ENCODE data around the gene CLCN6. TPM values are rescaled to one million over a fixed set of nuclear protein-coding genes. Genes with fewer than 3 reads are reported as not detected.

CLCN6 gene
- total and polyA plus RNA-seq, 4 experiments from 2014 or later = 1.4 to 20.9 (median 11.7) TPM

DNA sequence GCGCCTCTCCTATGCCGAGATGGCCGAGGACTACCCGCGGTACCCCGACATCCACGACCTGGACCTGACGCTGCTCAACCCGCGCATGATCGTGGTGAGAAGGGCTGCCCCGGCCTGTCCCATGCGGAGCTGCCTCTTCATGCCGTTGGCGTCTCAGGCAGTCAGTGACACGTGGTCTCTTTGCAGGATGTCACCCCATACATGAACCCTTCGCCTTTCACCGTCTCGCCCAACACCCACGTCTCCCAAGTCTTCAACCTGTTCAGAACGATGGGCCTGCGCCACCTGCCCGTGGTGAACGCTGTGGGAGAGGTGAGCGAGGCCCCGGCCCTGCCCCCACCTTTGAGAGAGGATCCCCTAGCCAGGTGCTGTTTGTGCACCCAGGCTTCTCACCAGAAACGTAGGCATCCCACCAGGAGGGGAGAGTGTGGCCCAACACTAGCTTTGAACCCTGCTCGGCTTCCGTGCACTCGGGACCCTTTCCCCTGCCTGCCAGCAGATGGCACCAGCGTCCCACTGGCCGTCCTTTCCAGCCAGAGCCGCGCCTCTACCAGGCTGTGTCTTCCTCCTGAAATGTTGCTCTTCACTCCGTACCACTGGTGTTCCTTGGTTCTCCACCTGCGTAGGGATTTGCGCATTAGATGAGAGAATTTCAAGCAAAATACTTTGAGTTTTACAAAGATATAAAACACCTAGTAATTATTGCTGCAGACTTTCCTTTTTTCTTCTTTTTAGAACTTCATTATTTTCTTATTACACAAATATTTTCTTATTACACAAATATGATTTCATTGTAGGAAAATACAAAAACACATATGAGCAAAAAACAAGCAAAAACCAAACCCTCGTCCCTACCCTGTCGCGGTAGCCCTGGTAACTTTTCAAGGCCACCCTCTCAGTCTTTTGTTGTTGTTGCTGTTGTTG lies 32.6 kb downstream of the CLCN6 start:
- Histone ChIP-seq H3K4me3 (ENCODE audit: low read length in 2 of 2) (no peak overlapping the region), H3K27me3 (ENCODE audit: insufficient read depth, low read length) (no peaks in the 10 kb centered on the region), H3K27ac (ENCODE audit: low read depth, low read length) (no peak overlapping the region), H3K36me3 (ENCODE audit: insufficient read depth, low read length) (peaks cover 41% of the 10 kb centered on the region), H3K4me1 (ENCODE audit: insufficient read depth, low read length) (peaks cover 3% of the 10 kb centered on the region), H3K9me3 (ENCODE audit: control insufficient read depth in 1 of 2, low read length in 2 of 2) (no peaks in the 10 kb centered on the region)
- Mint-ChIP-seq H3K4me1 (peaks cover 2 to 6% (median 4%) of the 10 kb centered on the region in 4 donors), H3K9me3 (no peaks in the 10 kb centered on the region), H3K36me3 (peaks cover 36 to 57% of the 10 kb centered on the region in 2 donors), H3K27ac (peak overlapping the region in 1 of 7 donors; percentile 24), H3K27me3 (no peaks in the 10 kb centered on the region), H3K4me3 (no peak overlapping the region)
- ChIA-PET CTCF (ENCODE audit: partially characterized antibody) (interaction anchor here (0.8 to 5.6 kb wide), 6 partner anchors 15 to 157 kb away, joined by 3 to 40 read pairs (median 4); partner anchors contain the start of gene MFN2), POLR2A (ENCODE audit: partially characterized antibody) (interaction anchor here (1.3 to 4.9 kb wide), 2 partner anchors 9 to 70 kb away, joined by 3 to 37 read pairs; partner anchors contain the start of gene NPPA)
- intact Hi-C loops (cut with micrococcal nuclease) = loop anchor here (1.0 to 5.0 kb wide), 6 partner anchors 56 to 279 kb away; partner anchors contain the start of gene MFN2
- DNase-seq = peak; percentile 65 to 74 (median 72)

- Mint-ChIP-seq H3K9me3 (no peaks in the 10 kb centered on the region), H3K36me3 (peaks cover 40 to 50% of the 10 kb centered on the region in 2 donors), H3K27me3 (no peaks in the 10 kb centered on the region), H3K27ac (no peak overlapping the region), H3K4me3 (no peak overlapping the region), H3K4me1 (peaks cover 3 to 6% (median 4%) of the 10 kb centered on the region in 4 donors)
- no peaks in the 10 kb centered on the region for H3K9me3 ChIP-seq (ENCODE audit: control insufficient read depth in 1 of 2, low read length in 2 of 2)
- no peak overlapping the region for H3K27ac ChIP-seq (ENCODE audit: low read depth, low read length)
- no peak overlapping the region for H3K4me3 ChIP-seq (ENCODE audit: low read length in 2 of 2)
- peaks cover 28% of the 10 kb centered on the region for H3K36me3 ChIP-seq (ENCODE audit: insufficient read depth, low read length)
- intact Hi-C loops (cut with micrococcal nuclease) = loop anchor here (2.0 to 5.0 kb wide), 3 partner anchors 142 to 277 kb away; partner anchors contain the start of gene MFN2
- H3K4me1 ChIP-seq (ENCODE audit: insufficient read depth, low read length) = peaks cover 3% of the 10 kb centered on the region
- H3K27me3 ChIP-seq (ENCODE audit: insufficient read depth, low read length) = no peaks in the 10 kb centered on the region
- ChIA-PET CTCF (ENCODE audit: partially characterized antibody) (interaction anchor here (1.0 to 5.6 kb wide), 4 partner anchors 22 to 68 kb away, joined by 3 to 40 read pairs (median 7); no protein-coding TSS in a partner anchor), POLR2A (ENCODE audit: partially characterized antibody) (interaction anchor here (2.7 kb wide), 1 partner anchor 68 kb away, joined by 10 read pairs; no protein-coding TSS in a partner anchor)
- no peak for DNase-seq
Measured at GRCh38 chr1:11839727-11840705, 34.0 kb downstream of the CLCN6 start.

DNA sequence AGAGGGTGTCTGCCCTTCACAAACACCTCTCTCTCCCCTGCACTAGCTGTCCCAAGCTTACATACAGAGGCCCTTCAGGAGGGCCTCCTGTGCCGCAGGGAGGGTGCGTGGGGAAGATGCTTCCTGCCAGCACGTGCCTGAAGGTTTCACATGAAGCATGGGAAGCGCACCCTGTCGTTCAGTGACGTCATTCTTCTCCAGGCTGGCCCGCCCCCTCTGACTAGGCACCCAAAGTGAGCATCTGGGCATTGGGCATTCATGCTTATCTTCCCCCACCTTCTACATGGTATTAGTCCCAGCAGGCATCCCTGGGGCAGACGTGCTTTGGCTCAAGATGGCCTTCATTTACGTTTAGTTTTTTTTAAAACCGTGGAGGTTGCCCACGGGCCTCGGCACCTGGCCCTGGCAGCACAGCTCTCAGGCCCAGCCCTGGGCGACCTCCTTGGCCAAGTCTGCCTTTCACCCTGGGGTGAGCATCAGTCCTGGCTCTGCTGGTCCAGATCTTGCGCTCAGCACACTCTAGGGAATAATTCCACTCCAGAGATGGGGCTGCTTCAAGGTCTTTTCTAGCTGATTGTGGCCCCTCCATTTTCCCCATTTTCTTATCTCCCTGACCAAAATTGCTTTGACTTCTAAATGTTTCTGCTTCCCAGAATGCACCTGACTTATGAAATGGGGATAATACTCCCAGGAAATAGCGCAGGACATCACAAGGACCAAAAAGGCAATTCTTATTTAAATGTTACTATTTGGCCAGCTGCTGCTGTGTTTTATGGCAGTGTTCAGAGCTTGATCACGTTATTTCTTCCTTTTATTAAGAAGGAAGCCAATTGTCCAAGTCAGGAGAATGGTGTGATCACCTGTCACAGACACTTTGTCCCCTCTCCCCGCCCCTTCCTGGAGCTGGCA lies 35.5 kb downstream of the CLCN6 start:
- POLR2A ChIA-PET (ENCODE audit: partially characterized antibody) = interaction anchor here (2.7 kb wide), 1 partner anchor 66 kb away, joined by 10 read pairs; no protein-coding TSS in a partner anchor
- H3K27ac Mint-ChIP-seq = no peak overlapping the region
- no peaks in the 10 kb centered on the region for H3K9me3 Mint-ChIP-seq
- Histone ChIP-seq H3K27ac (ENCODE audit: low read depth, low read length) (no peak overlapping the region), H3K36me3 (ENCODE audit: insufficient read depth, low read length) (peaks cover 23% of the 10 kb centered on the region), H3K4me3 (ENCODE audit: low read length in 2 of 2) (no peak overlapping the region), H3K4me1 (ENCODE audit: insufficient read depth, low read length) (peaks cover 3% of the 10 kb centered on the region), H3K27me3 (ENCODE audit: insufficient read depth, low read length) (no peaks in the 10 kb centered on the region), H3K9me3 (ENCODE audit: control insufficient read depth in 1 of 2, low read length in 2 of 2) (no peaks in the 10 kb centered on the region)
- no peaks in the 10 kb centered on the region for H3K27me3 Mint-ChIP-seq
- intact Hi-C loops (cut with micrococcal nuclease) = no loop called here
- H3K4me3 Mint-ChIP-seq = no peak overlapping the region
- DNase-seq = no peak
- CTCF ChIA-PET (ENCODE audit: partially characterized antibody) = interaction anchor here (1.0 to 5.6 kb wide), 2 partner anchors 51 to 139 kb away, joined by 3 to 40 read pairs; partner anchors contain the start of gene MFN2
- peaks cover 4 to 9% (median 6%) of the 10 kb centered on the region in 4 donors for H3K4me1 Mint-ChIP-seq
- H3K36me3 Mint-ChIP-seq = peaks cover 38 to 44% of the 10 kb centered on the region in 2 donors

DNA sequence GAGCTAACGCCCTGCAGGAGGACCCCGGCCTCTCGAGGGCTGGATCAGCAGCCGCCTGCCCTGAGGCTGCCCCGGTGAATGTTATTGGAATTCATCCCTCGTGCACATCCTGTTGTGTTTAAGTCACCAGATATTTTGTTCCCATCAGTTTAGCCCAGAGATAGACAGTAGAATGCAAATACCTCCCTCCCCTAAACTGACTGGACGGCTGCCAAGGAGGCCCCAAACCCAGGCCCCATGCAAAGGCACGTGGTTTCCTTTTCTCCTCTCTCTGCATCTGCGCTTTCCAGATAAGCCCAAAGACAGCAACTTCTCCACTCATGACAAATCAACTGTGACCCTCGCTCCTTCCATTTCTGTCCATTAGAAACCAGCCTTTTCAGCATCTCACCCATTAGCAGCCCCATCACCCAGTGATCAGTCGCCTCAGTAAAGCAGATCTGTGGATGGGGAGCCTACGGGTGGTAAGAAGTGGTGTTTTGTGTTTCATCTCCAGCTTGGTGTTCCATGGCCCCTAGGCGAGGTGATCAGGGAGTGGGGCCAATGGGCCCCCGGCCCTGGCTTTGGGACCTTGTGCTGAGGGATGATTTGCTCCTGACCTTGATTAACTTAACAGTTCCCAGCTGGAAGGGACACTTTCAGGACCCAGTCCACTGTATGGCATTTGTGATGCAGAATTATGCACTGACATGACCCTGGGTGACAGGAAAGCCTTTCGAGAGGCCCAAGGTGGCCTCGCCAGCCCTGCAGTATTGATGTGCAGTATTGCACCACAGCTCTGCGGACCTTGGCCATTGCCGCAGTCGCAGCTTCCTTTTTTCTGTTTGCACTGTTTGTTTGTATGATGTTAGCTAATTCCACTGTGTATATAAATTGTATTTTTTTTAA lies 36.4 kb downstream of the CLCN6 start:
- Histone ChIP-seq H3K27me3 (ENCODE audit: insufficient read depth, low read length) (no peaks in the 10 kb centered on the region), H3K4me1 (ENCODE audit: insufficient read depth, low read length) (peaks cover 3% of the 10 kb centered on the region), H3K36me3 (ENCODE audit: insufficient read depth, low read length) (peaks cover 19% of the 10 kb centered on the region), H3K27ac (ENCODE audit: low read depth, low read length) (no peak overlapping the region), H3K9me3 (ENCODE audit: control insufficient read depth in 1 of 2, low read length in 2 of 2) (no peaks in the 10 kb centered on the region), H3K4me3 (ENCODE audit: low read length in 2 of 2) (no peak overlapping the region)
- H3K4me3 Mint-ChIP-seq = no peak overlapping the region
- intact Hi-C loops (cut with micrococcal nuclease) = no loop called here
- no peaks in the 10 kb centered on the region for H3K27me3 Mint-ChIP-seq
- POLR2A ChIA-PET (ENCODE audit: partially characterized antibody) = interaction anchor here (2.7 kb wide), 1 partner anchor 65 kb away, joined by 10 read pairs; no protein-coding TSS in a partner anchor
- H3K4me1 Mint-ChIP-seq = peaks cover 4 to 9% (median 6%) of the 10 kb centered on the region in 4 donors
- no peak for DNase-seq
- peak overlapping the region in 1 of 7 donors; percentile 46 for H3K27ac Mint-ChIP-seq
- CTCF ChIA-PET (ENCODE audit: partially characterized antibody) = interaction anchor here (1.0 kb wide), 1 partner anchor 138 kb away, joined by 3 read pairs; the partner anchor contains the start of gene MFN2
- no peaks in the 10 kb centered on the region for H3K9me3 Mint-ChIP-seq
- H3K36me3 Mint-ChIP-seq = peaks cover 38 to 42% of the 10 kb centered on the region in 2 donors

- Mint-ChIP-seq H3K27me3 (no peaks in the 10 kb centered on the region), H3K9me3 (no peaks in the 10 kb centered on the region), H3K4me3 (no peak overlapping the region), H3K4me1 (peaks cover 0 to 7% (median 1%) of the 10 kb centered on the region in 4 donors), H3K36me3 (peaks cover 27 to 29% of the 10 kb centered on the region in 2 donors), H3K27ac (no peak overlapping the region)
- Histone ChIP-seq H3K36me3 (ENCODE audit: insufficient read depth, low read length) (peaks cover 6% of the 10 kb centered on the region), H3K4me1 (ENCODE audit: insufficient read depth, low read length) (no peaks in the 10 kb centered on the region), H3K4me3 (ENCODE audit: low read length in 2 of 2) (no peak overlapping the region), H3K9me3 (ENCODE audit: control insufficient read depth in 1 of 2, low read length in 2 of 2) (no peaks in the 10 kb centered on the region), H3K27ac (ENCODE audit: low read depth, low read length) (no peak overlapping the region), H3K27me3 (ENCODE audit: insufficient read depth, low read length) (no peaks in the 10 kb centered on the region)
- CTCF ChIA-PET (ENCODE audit: partially characterized antibody) = interaction anchor here (0.7 kb wide), 1 partner anchor 212 kb away, joined by 3 read pairs; no protein-coding TSS in a partner anchor
- POLR2A ChIA-PET (ENCODE audit: partially characterized antibody) = interaction anchor here (0.7 to 1.1 kb wide), 2 partner anchors 11 to 62 kb away, joined by 3 read pairs; no protein-coding TSS in a partner anchor
- DNase-seq = peak in 4 of 5 donors; percentile 6 to 35 (median 22)
- intact Hi-C loops (cut with micrococcal nuclease) = no loop called here
Measured at GRCh38 chr1:11845641-11846335, 39.8 kb downstream of the CLCN6 start.

Measured in CD4-positive, alpha-beta memory T cell (primary cell).